A673 (cell line): Measurements from ENCODE around the gene PBX4. TPM values are rescaled to one million over a fixed set of nuclear protein-coding genes. Genes with fewer than 3 reads are reported as not detected.

Source experiments
- BruUV-seq: library from RNA; stranded (reverse); fragments of 400-500 nt; replicated peaks from 2 replicates; lab custom pipeline; 2021; lab: Mats Ljungman, UMichigan
- CTCF ChIA-PET: fragments of 300-600 bp; sonication (Branson Sonifier 250); formaldehyde crosslinking; loops from one replicate; lab custom pipeline; 2022; ENCODE audit warnings: antibody characterized with exemption; lab: Charles Lee
- POLR2A ChIA-PET: fragments of 300-600 bp; sonication (Branson Sonifier 250); formaldehyde crosslinking; loops from one replicate; lab custom pipeline; 2022; ENCODE audit warnings: antibody characterized with exemption; ENCODE audit not compliant: low non-redundant PET; lab: Charles Lee
- DNase-seq: peaks from one replicate; pipeline ENCODE4 v3.0.0-alpha.2; 2015; ENCODE audit warnings: low spot score
- H3K27ac ChIP-seq: fragments of 200-600 bp; sonication (generic); 2 replicates; pipeline ENCODE4 v1.5.1; 2016; ENCODE audit warnings: mixed run types, low read depth, mild to moderate bottlenecking, mixed read lengths, antibody characterized with exemption, low read length; ENCODE audit not compliant: poor library complexity, severe bottlenecking
- H3K27me3 ChIP-seq: fragments of 200-600 bp; sonication (generic); replicated peaks from 2 replicates; pipeline ENCODE4 v1.6.1; 2017; ENCODE audit warnings: mixed run types, low read depth, mild to moderate bottlenecking, mixed read lengths, antibody characterized with exemption, low read length; ENCODE audit not compliant: insufficient read depth, poor library complexity
- H3K36me3 ChIP-seq: fragments of 200-600 bp; sonication (generic); 2 replicates; pipeline ENCODE4 v1.6.1; 2016; ENCODE audit warnings: mixed run types, mild to moderate bottlenecking, mixed read lengths, antibody characterized with exemption, low read length; ENCODE audit not compliant: insufficient read depth, poor library complexity, severe bottlenecking
- H3K4me1 ChIP-seq: fragments of 200-600 bp; sonication (generic); 2 replicates; pipeline ENCODE4 v1.6.1; 2017; ENCODE audit warnings: mixed run types, mild to moderate bottlenecking, mixed read lengths, antibody characterized with exemption, low read length; ENCODE audit not compliant: insufficient read depth, poor library complexity, severe bottlenecking
- H3K4me3 ChIP-seq: fragments of 200-600 bp; sonication (generic); 2 replicates; pipeline ENCODE4 v1.5.1; 2016; ENCODE audit warnings: low read depth, mixed run types, mild to moderate bottlenecking, mixed read lengths, low read length; ENCODE audit not compliant: poor library complexity, severe bottlenecking
- H3K9me3 ChIP-seq: fragments of 200-600 bp; sonication (generic); 2 replicates; pipeline ENCODE4 v1.6.1; 2016; ENCODE audit warnings: mixed run types, low read depth, mild to moderate bottlenecking, mixed read lengths, antibody characterized with exemption, low read length; ENCODE audit not compliant: poor library complexity, severe bottlenecking
- EZH2 ChIP-seq: fragments of 200-600 bp; sonication (generic); IDR thresholded peaks from 2 replicates; pipeline ENCODE4 v1.6.1; 2017; ENCODE audit warnings: borderline replicate concordance, low read depth, mild to moderate bottlenecking, mixed read lengths, antibody characterized with exemption, low read length; ENCODE audit not compliant: poor library complexity, severe bottlenecking
- intact Hi-C: fragments of 100-400 bp; cut with micrococcal nuclease; formaldehyde crosslinking; loops from one replicate; pipeline ENCODE4 v1.10.0; 2022; ENCODE audit not compliant: unreplicated experiment
- total RNA-seq: library from RNA; stranded (reverse); gene quantifications from 2 replicates; pipeline ENCODE4 v1.2.3, GENCODE V29; 2021
- TF ChIP-seq, protein P1 (sequence below): fragments of 300-800, 200-600 bp; sonication (generic); conservative IDR thresholded peaks from 2 replicates; pipeline ENCODE4 v1.5.1; 2017; ENCODE audit warnings: low read depth, mild to moderate bottlenecking, antibody characterized with exemption, low read length, moderate library complexity, mixed read lengths

Gene PBX4
- total RNA-seq, 1 experiment from 2014 or later, result 3.1 TPM

DNA sequence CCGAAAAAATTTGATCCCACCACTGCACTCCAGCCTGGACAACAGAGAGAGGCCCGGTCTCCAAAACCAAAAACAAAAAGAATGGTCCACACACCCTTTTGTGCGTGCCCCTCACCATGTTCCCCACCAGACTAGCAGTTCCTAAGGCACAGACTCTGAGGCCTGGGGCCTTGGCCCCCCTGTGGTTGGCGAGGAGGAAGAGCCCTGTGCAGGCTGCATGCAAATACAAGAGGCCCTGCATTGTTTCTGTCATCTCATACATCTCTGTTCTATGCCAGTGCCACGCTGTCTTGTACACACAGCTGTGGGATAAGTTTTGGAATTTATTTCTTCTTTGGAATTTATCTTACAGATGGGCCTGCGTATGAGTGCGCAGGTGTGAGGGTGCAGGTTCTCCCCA, 94.4 kb downstream of the PBX4 start:
- no peak overlapping the region for H3K4me3 ChIP-seq
- intact Hi-C loops, result no loop called here
- no TSS peak for BruUV-seq
- H3K4me1 ChIP-seq, result peaks cover 10% of the 10 kb centered on the region
- peaks cover 26% of the 10 kb centered on the region for H3K36me3 ChIP-seq
- H3K9me3 ChIP-seq, result peaks cover 4% of the 10 kb centered on the region
- CTCF ChIA-PET, result no interaction called here
- no peaks in the 10 kb centered on the region for H3K27me3 ChIP-seq
- TF ChIP-seq, protein P1, sequence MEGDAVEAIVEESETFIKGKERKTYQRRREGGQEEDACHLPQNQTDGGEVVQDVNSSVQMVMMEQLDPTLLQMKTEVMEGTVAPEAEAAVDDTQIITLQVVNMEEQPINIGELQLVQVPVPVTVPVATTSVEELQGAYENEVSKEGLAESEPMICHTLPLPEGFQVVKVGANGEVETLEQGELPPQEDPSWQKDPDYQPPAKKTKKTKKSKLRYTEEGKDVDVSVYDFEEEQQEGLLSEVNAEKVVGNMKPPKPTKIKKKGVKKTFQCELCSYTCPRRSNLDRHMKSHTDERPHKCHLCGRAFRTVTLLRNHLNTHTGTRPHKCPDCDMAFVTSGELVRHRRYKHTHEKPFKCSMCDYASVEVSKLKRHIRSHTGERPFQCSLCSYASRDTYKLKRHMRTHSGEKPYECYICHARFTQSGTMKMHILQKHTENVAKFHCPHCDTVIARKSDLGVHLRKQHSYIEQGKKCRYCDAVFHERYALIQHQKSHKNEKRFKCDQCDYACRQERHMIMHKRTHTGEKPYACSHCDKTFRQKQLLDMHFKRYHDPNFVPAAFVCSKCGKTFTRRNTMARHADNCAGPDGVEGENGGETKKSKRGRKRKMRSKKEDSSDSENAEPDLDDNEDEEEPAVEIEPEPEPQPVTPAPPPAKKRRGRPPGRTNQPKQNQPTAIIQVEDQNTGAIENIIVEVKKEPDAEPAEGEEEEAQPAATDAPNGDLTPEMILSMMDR, result no peak
- TF ChIP-seq EZH2, result no peak
- no peak for DNase-seq
- POLR2A ChIA-PET, result no interaction called here
- H3K27ac ChIP-seq, result no peak overlapping the region

DNA sequence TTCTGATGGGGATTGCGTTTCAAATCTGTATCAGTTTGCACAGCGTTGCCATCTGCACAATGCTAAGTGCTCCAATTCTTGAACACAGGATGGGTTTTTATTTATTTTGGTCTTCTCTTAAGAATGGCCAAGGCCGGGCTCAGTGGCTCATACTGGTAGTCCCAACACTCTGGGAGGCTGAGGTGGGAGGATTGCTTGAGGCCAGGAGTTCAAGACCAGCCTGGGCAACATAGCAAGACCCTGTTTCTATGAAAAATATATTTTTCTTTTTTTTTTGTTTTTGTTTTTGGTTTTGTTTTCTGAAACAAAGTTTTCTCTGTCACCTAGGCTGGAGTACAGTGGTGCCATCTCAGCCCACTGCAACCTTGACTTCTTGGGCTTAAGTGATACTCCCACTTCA, 95.3 kb downstream of the PBX4 start:
- Histone ChIP-seq H3K36me3 (peaks cover 32% of the 10 kb centered on the region), H3K27ac (no peak overlapping the region), H3K27me3 (no peaks in the 10 kb centered on the region), H3K4me1 (peaks cover 10% of the 10 kb centered on the region), H3K4me3 (no peak overlapping the region), H3K9me3 (peaks cover 4% of the 10 kb centered on the region)
- intact Hi-C loops, result no loop called here
- no peak for TF ChIP-seq EZH2
- TF ChIP-seq, protein P1, result no peak
- no peak for DNase-seq
- BruUV-seq, result no TSS peak
- POLR2A ChIA-PET, result no interaction called here
- CTCF ChIA-PET, result no interaction called here

DNA sequence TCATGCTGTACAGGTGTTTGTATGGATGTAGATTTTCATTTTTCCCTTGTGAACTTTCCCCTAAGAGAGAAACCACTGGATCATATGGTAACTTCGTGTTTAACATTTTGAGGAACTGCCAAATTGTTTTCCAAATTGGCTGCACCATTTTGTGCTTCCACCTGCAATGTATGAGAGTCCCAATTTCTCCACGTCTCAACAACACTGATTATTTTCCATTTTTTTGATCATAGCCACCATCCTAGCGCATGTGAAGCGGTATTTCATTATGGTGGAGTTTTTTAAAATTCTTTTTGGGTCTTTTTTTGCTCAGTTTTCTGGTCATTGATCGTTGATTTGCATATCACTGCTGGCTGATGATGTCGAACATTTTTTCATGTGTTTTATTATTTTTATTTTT, 97.5 kb downstream of the PBX4 start:
- no peak overlapping the region for H3K4me3 ChIP-seq
- ChIA-PET POLR2A (no interaction called here), CTCF (no interaction called here)
- intact Hi-C loops, result no loop called here
- peaks cover 26% of the 10 kb centered on the region for H3K36me3 ChIP-seq
- H3K9me3 ChIP-seq, result peaks cover 4% of the 10 kb centered on the region
- peaks cover 15% of the 10 kb centered on the region for H3K4me1 ChIP-seq
- H3K27ac ChIP-seq, result no peak overlapping the region
- no peak for TF ChIP-seq EZH2
- TF ChIP-seq, protein P1, result no peak
- BruUV-seq, result no TSS peak
- H3K27me3 ChIP-seq, result no peaks in the 10 kb centered on the region
- no peak for DNase-seq
